Measurements from ENCODE around the gene HLA-DQA1.

DNA sequence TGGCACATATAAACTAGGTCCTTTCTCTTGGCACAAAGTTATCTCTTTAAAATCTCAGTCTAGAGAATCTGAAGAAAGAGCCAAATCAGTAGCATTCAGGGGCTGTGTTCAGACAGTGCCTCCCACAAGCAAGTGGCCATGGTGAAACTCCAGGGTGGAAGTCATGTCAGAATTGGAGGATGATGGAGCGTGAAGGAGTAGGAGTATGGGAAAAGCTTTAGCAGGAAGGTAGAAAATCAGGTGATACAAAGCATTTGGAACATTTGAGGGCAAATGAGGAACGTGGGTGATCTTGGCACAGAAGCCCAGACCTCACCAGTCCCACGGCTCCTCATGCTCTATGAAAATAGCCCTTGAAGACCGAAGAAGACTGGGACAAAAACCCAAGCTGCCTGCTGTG, 32.0 kb downstream of the HLA-DQA1 start:
- TF ChIP-seq CTCF (conservative IDR thresholded peaks at IDR 0.05; ENCODE audit: low read depth in 2 of 2) (no peak), EZH2 (IDR thresholded peaks at IDR 0.05; ENCODE audit: low read depth, unreplicated experiment) (no peak), STAT1 (IDR thresholded peaks at IDR 0.05; ENCODE audit: unreplicated experiment) (no peak), EZH2phosphoT487 (IDR thresholded peaks at IDR 0.05; ENCODE audit: unreplicated experiment) (no peak), ZNF114 (CRISPR knock-in tag; IDR thresholded peaks at IDR 0.05) (no peak), REST (IDR thresholded peaks at IDR 0.05; ENCODE audit: unreplicated experiment) (no peak), POLR2AphosphoS5 (IDR thresholded peaks at IDR 0.05; ENCODE audit: low read depth) (no peak), NANOG (IDR thresholded peaks at IDR 0.05; ENCODE audit: borderline replicate concordance) (no peak), JUNB (IDR thresholded peaks at IDR 0.05; ENCODE audit: unreplicated experiment) (no peak)

All from GM23338 (cell line).